HepG2 (cell line): Measurements from ENCODE around the gene OSGIN1. TPM values are rescaled to one million over a fixed set of nuclear protein-coding genes. Genes with fewer than 3 reads are reported as not detected.
A peak's percentile ranks its signal among the peaks of the same experiment; 100 is the strongest.

ENCODE experiments used
- DMAP1 ChIP-seq: IDR thresholded peaks from 2 replicates; pipeline ENCODE4 v1.6.1; 2016
- FOXP1 ChIP-seq, 2 experiments: fragments of 450-650 bp in 1 of 2; IDR thresholded peaks; 2 replicates each; pipeline ENCODE4 v1.6.1; 2017 to 2018; ENCODE audit warnings: antibody characterized with exemption in 1 of 2
- HNF4A ChIP-seq: sonication (generic); formaldehyde crosslinking; IDR thresholded peaks from 2 replicates; pipeline ENCODE4 v1.4.0; 2020; ENCODE audit warnings: missing genetic modification reagents
- ISL2 ChIP-seq: sonication (generic); formaldehyde crosslinking; IDR thresholded peaks from 2 replicates; pipeline ENCODE4 v1.5.0; 2020; ENCODE audit warnings: missing genetic modification reagents
- KAT8 ChIP-seq: IDR thresholded peaks from 2 replicates; pipeline ENCODE4 v1.6.1; 2016; ENCODE audit warnings: missing genetic modification reagents, missing compliant biosample characterization
- MIER3 ChIP-seq: IDR thresholded peaks from 2 replicates; pipeline ENCODE4 v1.6.1; 2016; ENCODE audit warnings: missing compliant biosample characterization, borderline replicate concordance
- RELA ChIP-seq: sonication (generic); formaldehyde crosslinking; IDR thresholded peaks from 2 replicates; pipeline ENCODE4 v1.4.0; 2020; ENCODE audit warnings: missing genetic modification reagents
- YY1 ChIP-seq: IDR thresholded peaks from 2 replicates; pipeline ENCODE4 v1.6.1; 2011; ENCODE audit warnings: low read length, low read depth, moderate library complexity, mild to moderate bottlenecking; ENCODE audit not compliant: insufficient read depth, insufficient replicate concordance
- ZNF501 ChIP-seq: sonication (generic); formaldehyde crosslinking; IDR thresholded peaks from 2 replicates; pipeline ENCODE4 v1.5.1; 2020; ENCODE audit warnings: mild to moderate bottlenecking, moderate library complexity, missing genetic modification reagents
- ZNF547 ChIP-seq: sonication (generic); formaldehyde crosslinking; IDR thresholded peaks from 2 replicates; pipeline ENCODE4 v1.5.1; 2020; ENCODE audit warnings: mild to moderate bottlenecking, missing genetic modification reagents
- polyA plus RNA-seq, 8 experiments: library from polyadenylated mRNA; depleted of rRNA in 3 of 8; stranded (reverse) in 7 of 8; unstranded in 1 of 8; fragments of >200 nt; fragmentation: Illumina TruSeq in 4 of 8; extraction: Trizol in 4 of 8; gene quantifications; 2 replicates each; pipeline versions ENCODE4 v1.2.1 to v1.2.3, GENCODE V29; 2011 to 2016; ENCODE audit warnings: low read depth in 4 of 8, missing spikeins in 1 of 8, mixed read lengths in 1 of 8; ENCODE audit not compliant: insufficient read depth in 1 of 8
- total RNA-seq, 5 experiments: library from RNA; depleted of rRNA; stranded (reverse); fragments of >200 nt; fragmentation: Illumina TruSeq; extraction: Trizol; gene quantifications; 2 replicates each; pipeline ENCODE4 v1.2.3, GENCODE V29; 2016; ENCODE audit warnings: low read depth in 1 of 5
- TF ChIP-seq, protein P1 (sequence below): sonication (generic); formaldehyde crosslinking; IDR thresholded peaks from 2 replicates; pipeline ENCODE4 v1.4.0; 2020; ENCODE audit warnings: missing genetic modification reagents
- TF ChIP-seq, protein P2 (sequence below): IDR thresholded peaks from 2 replicates; pipeline ENCODE4 v1.6.1; 2016; ENCODE audit warnings: low read depth, borderline replicate concordance
- TF ChIP-seq, protein P3 (sequence below): sonication (generic); IDR thresholded peaks from 2 replicates; pipeline ENCODE4 v1.6.1; 2016; ENCODE audit warnings: low read depth, borderline replicate concordance
- TF ChIP-seq, protein P4 (sequence below), 2 experiments: sonication (generic) in 1 of 2; formaldehyde crosslinking in 1 of 2; IDR thresholded peaks; 2 replicates each; pipeline versions ENCODE4 v1.4.0 to v1.6.1; 2016 to 2020; ENCODE audit warnings: borderline replicate concordance in 1 of 2, low read depth in 1 of 2, mild to moderate bottlenecking in 1 of 2, missing genetic modification reagents in 1 of 2
- TF ChIP-seq, protein P5 (sequence below): sonication (generic); formaldehyde crosslinking; IDR thresholded peaks from 2 replicates; pipeline ENCODE4 v1.4.0; 2020; ENCODE audit warnings: mild to moderate bottlenecking, missing genetic modification reagents, borderline replicate concordance

Gene OSGIN1
- total and polyA plus RNA-seq, 2 of the 13 experiments (the other 11 are each of a cell fraction or from before 2014, with no cell fraction given): 20.5 to 27.1 TPM

DNA sequence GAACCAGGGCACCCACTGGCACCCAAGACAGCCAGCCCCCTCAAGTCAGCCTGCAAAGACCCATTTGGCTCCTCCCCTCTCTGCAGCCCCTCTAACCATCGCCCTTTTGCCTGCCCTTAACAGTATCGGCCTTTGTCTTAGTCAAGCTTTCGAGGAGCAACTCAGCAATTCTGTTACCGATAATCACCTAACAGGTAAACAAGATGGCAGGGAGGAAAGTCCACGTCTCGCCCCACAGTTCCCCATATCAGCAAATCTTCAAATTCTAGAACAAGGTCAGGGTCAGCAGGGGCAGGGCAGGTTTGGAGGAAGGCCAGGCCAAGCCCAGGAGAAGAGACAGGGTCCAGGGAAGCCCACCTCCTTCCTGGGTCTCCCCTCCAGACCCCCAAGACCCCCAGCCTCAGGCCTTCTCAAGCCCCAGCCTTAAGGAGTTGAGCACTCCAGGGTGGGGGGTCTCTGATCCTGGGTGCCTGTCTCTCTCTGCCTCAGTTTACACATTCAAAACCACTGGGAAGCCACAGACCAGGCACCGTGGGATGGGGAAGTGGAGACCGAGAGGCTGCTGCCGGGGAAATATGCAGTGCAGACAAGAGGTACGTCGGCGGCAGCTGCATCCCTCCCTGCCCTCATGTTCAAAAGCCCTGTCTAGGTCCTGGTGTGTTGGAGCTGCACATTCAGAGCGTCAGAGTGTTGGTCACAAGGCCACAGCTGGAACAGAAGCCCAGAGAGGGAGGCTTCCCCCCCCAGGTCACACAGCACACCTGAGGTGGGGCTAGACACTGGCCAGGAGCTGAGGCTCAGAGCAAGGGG is 3.9 kb upstream of the OSGIN1 start (continued):
- TF ChIP-seq, protein P1, sequence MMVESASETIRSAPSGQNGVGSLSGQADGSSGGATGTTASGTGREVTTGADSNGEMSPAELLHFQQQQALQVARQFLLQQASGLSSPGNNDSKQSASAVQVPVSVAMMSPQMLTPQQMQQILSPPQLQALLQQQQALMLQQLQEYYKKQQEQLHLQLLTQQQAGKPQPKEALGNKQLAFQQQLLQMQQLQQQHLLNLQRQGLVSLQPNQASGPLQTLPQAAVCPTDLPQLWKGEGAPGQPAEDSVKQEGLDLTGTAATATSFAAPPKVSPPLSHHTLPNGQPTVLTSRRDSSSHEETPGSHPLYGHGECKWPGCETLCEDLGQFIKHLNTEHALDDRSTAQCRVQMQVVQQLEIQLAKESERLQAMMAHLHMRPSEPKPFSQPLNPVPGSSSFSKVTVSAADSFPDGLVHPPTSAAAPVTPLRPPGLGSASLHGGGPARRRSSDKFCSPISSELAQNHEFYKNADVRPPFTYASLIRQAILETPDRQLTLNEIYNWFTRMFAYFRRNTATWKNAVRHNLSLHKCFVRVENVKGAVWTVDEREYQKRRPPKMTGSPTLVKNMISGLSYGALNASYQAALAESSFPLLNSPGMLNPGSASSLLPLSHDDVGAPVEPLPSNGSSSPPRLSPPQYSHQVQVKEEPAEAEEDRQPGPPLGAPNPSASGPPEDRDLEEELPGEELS (CRISPR knock-in tag): peak; percentile 96
- TF ChIP-seq, protein P2, sequence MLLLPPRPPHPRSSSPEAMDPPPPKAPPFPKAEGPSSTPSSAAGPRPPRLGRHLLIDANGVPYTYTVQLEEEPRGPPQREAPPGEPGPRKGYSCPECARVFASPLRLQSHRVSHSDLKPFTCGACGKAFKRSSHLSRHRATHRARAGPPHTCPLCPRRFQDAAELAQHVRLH: no peak
- peak; percentile 47; the same call in 1 of the 2 replicates for TF ChIP-seq ZNF501 (CRISPR knock-in tag)
- TF ChIP-seq HNF4A (CRISPR knock-in tag): peak; percentile 97
- TF ChIP-seq ZNF547 (CRISPR knock-in tag): peak; percentile 62; the same call in 1 of the 2 replicates
- TF ChIP-seq RELA: no peak
- TF ChIP-seq, protein P3, sequence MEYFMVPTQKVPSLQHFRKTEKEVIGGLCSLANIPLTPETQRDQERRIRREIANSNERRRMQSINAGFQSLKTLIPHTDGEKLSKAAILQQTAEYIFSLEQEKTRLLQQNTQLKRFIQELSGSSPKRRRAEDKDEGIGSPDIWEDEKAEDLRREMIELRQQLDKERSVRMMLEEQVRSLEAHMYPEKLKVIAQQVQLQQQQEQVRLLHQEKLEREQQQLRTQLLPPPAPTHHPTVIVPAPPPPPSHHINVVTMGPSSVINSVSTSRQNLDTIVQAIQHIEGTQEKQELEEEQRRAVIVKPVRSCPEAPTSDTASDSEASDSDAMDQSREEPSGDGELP: peak; percentile 46; the same call in 1 of the 2 replicates
- no peak; the same call in 1 of the 2 replicates for TF ChIP-seq DMAP1 (CRISPR knock-in tag)
- TF ChIP-seq, protein P4, sequence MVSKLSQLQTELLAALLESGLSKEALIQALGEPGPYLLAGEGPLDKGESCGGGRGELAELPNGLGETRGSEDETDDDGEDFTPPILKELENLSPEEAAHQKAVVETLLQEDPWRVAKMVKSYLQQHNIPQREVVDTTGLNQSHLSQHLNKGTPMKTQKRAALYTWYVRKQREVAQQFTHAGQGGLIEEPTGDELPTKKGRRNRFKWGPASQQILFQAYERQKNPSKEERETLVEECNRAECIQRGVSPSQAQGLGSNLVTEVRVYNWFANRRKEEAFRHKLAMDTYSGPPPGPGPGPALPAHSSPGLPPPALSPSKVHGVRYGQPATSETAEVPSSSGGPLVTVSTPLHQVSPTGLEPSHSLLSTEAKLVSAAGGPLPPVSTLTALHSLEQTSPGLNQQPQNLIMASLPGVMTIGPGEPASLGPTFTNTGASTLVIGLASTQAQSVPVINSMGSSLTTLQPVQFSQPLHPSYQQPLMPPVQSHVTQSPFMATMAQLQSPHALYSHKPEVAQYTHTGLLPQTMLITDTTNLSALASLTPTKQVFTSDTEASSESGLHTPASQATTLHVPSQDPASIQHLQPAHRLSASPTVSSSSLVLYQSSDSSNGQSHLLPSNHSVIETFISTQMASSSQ (IDR thresholded peaks at IDR 0.05; ENCODE audit: low read depth): no peak
- TF ChIP-seq, protein P4 (CRISPR knock-in tag; IDR thresholded peaks at IDR 0.05; ENCODE audit: borderline replicate concordance): 0 out of 2 replicates have a peak, but pooled peaks have one; percentile 30
- TF ChIP-seq ISL2: peak; percentile 54; the same call in 1 of the 2 replicates
- peak; percentile 23; the same call in 1 of the 2 replicates for TF ChIP-seq KAT8 (CRISPR knock-in tag)
- peak; percentile 72; the same call in 1 of the 2 replicates for TF ChIP-seq MIER3 (CRISPR knock-in tag)
- TF ChIP-seq FOXP1 (IDR thresholded peaks at IDR 0.05): no peak
- TF ChIP-seq FOXP1 (CRISPR knock-in tag; IDR thresholded peaks at IDR 0.05): peak; percentile 97
- TF ChIP-seq, protein P5, sequence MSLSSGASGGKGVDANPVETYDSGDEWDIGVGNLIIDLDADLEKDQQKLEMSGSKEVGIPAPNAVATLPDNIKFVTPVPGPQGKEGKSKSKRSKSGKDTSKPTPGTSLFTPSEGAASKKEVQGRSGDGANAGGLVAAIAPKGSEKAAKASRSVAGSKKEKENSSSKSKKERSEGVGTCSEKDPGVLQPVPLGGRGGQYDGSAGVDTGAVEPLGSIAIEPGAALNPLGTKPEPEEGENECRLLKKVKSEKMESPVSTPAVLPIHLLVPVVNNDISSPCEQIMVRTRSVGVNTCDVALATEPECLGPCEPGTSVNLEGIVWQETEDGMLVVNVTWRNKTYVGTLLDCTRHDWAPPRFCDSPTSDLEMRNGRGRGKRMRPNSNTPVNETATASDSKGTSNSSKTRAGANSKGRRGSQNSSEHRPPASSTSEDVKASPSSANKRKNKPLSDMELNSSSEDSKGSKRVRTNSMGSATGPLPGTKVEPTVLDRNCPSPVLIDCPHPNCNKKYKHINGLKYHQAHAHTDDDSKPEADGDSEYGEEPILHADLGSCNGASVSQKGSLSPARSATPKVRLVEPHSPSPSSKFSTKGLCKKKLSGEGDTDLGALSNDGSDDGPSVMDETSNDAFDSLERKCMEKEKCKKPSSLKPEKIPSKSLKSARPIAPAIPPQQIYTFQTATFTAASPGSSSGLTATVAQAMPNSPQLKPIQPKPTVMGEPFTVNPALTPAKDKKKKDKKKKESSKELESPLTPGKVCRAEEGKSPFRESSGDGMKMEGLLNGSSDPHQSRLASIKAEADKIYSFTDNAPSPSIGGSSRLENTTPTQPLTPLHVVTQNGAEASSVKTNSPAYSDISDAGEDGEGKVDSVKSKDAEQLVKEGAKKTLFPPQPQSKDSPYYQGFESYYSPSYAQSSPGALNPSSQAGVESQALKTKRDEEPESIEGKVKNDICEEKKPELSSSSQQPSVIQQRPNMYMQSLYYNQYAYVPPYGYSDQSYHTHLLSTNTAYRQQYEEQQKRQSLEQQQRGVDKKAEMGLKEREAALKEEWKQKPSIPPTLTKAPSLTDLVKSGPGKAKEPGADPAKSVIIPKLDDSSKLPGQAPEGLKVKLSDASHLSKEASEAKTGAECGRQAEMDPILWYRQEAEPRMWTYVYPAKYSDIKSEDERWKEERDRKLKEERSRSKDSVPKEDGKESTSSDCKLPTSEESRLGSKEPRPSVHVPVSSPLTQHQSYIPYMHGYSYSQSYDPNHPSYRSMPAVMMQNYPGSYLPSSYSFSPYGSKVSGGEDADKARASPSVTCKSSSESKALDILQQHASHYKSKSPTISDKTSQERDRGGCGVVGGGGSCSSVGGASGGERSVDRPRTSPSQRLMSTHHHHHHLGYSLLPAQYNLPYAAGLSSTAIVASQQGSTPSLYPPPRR (CRISPR knock-in tag): peak; percentile 90
- TF ChIP-seq YY1: peak; percentile 32
